Cardiac fibroblast (primary cell): ENCODE data around the gene MLC1.

Experiments
- DNase-seq, 2 donors: peaks; one replicate each; pipeline versions ENCODE4 v3.0.0 to v3.0.0-alpha.2; 2010; ENCODE audit warnings: low read depth in 2 of 2
- H3K4me3 ChIP-seq, 2 donors: replicated peaks in 1 of 2; 1 replicate in 1 of 2; 2 replicates in 1 of 2; pipeline ENCODE4 v1.5.1; 2011; ENCODE audit warnings: low read depth in 2 of 2, low read length in 2 of 2, mild to moderate bottlenecking in 2 of 2, moderate library complexity in 1 of 2
- TF ChIP-seq, protein P1 (sequence below): IDR thresholded peaks from one replicate; pipeline ENCODE4 v1.5.1; 2011; ENCODE audit warnings: low read depth, mild to moderate bottlenecking, low read length, inconsistent platforms

MLC1 gene

GRCh38 chr22:50072167-50072555 lies 13.1 kb downstream of the MLC1 start:
- DNase-seq: no peak
- no peak overlapping the region for H3K4me3 ChIP-seq
- TF ChIP-seq, protein P1, sequence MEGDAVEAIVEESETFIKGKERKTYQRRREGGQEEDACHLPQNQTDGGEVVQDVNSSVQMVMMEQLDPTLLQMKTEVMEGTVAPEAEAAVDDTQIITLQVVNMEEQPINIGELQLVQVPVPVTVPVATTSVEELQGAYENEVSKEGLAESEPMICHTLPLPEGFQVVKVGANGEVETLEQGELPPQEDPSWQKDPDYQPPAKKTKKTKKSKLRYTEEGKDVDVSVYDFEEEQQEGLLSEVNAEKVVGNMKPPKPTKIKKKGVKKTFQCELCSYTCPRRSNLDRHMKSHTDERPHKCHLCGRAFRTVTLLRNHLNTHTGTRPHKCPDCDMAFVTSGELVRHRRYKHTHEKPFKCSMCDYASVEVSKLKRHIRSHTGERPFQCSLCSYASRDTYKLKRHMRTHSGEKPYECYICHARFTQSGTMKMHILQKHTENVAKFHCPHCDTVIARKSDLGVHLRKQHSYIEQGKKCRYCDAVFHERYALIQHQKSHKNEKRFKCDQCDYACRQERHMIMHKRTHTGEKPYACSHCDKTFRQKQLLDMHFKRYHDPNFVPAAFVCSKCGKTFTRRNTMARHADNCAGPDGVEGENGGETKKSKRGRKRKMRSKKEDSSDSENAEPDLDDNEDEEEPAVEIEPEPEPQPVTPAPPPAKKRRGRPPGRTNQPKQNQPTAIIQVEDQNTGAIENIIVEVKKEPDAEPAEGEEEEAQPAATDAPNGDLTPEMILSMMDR: no peak

- no peak overlapping the region for H3K4me3 ChIP-seq
- TF ChIP-seq, protein P1: no peak
- DNase-seq: no peak
Observed at GRCh38 chr22:50071432-50072166, 13.6 kb downstream of the MLC1 start.

GRCh38 chr22:50070366-50070765 lies 14.9 kb downstream of the MLC1 start:
- no peak overlapping the region for H3K4me3 ChIP-seq
- TF ChIP-seq, protein P1: no peak
- no peak for DNase-seq

- TF ChIP-seq, protein P1: no peak
- DNase-seq: no peak
- no peak overlapping the region for H3K4me3 ChIP-seq
Observed at GRCh38 chr22:50068096-50068495, 17.1 kb downstream of the MLC1 start.

- no peak for DNase-seq
- TF ChIP-seq, protein P1: no peak
- H3K4me3 ChIP-seq: no peak overlapping the region
Observed at GRCh38 chr22:50067244-50067643, 18.0 kb downstream of the MLC1 start.

GRCh38 chr22:50064453-50064852 lies 20.8 kb downstream of the MLC1 start:
- no peak for DNase-seq
- TF ChIP-seq, protein P1: no peak
- H3K4me3 ChIP-seq: no peak overlapping the region
